Testis (tissue), 2 donors: ENCODE data around the gene NCAM2.

Experiments used
- CTCF ChIP-seq, 3 experiments: fragments of 450-650 bp in 2 of 3; fragments of 200-600 bp in 1 of 3; sonication (generic) in 1 of 3; IDR thresholded peaks; one replicate each; pipeline ENCODE4 v1.5.1; 2016 to 2019; ENCODE audit warnings: antibody characterized with exemption in 3 of 3, mild to moderate bottlenecking in 2 of 3, moderate library complexity in 1 of 3
- POLR2A ChIP-seq: fragments of 450-650 bp; IDR thresholded peaks from one replicate; pipeline ENCODE4 v1.6.1; 2017; ENCODE audit warnings: antibody characterized with exemption, mild to moderate bottlenecking, moderate library complexity

- TF ChIP-seq CTCF (IDR thresholded peaks at IDR 0.05): no peak
- no peak for TF ChIP-seq POLR2A
Observed at GRCh38 chr21:21439761-21440160, 441.6 kb downstream of the NCAM2 start.
